Femur (tissue), 1 donor: ENCODE results near the gene C9orf152.
"Not testable (repeated sequence)": the region's sequence is repeated elsewhere in the genome, so short reads cannot be mapped to it uniquely, and the experiment has no call there.

Experiments used
- DNase-seq: peaks from one replicate; pipeline ENCODE4 v3.0.0-alpha.2; 2017

C9orf152 gene

GRCh38 chr9:110214090-110214489 is 6.1 kb upstream of the C9orf152 start:
- no peak for DNase-seq

- DNase-seq: no peak
Measured at GRCh38 chr9:110213413-110214044, 5.6 kb upstream of the C9orf152 start.

- no peak for DNase-seq
Measured at GRCh38 chr9:110207071-110207641, 803 bp downstream of the C9orf152 start.

- DNase-seq: no peak
Measured at GRCh38 chr9:110206389-110206788, 1.6 kb downstream of the C9orf152 start.

GRCh38 chr9:110205612-110206011 is 2.3 kb downstream of the C9orf152 start:
- not testable (repeated sequence) for DNase-seq

- no peak for DNase-seq
Measured at GRCh38 chr9:110202232-110202631, 5.7 kb downstream of the C9orf152 start.

GRCh38 chr9:110199643-110200042 is 8.3 kb downstream of the C9orf152 start:
- no peak for DNase-seq

GRCh38 chr9:110198357-110198756 is 9.6 kb downstream of the C9orf152 start:
- no peak for DNase-seq

GRCh38 chr9:110197330-110198187 is 10.4 kb downstream of the C9orf152 start:
- no peak for DNase-seq

GRCh38 chr9:110196084-110196499 is 11.9 kb downstream of the C9orf152 start:
- DNase-seq: not testable (repeated sequence)

GRCh38 chr9:110192531-110193261 is 15.3 kb downstream of the C9orf152 start:
- DNase-seq: peak; percentile 86

GRCh38 chr9:110191615-110192014 is 16.3 kb downstream of the C9orf152 start:
- no peak for DNase-seq

GRCh38 chr9:110189559-110190320 is 18.2 kb downstream of the C9orf152 start:
- no peak for DNase-seq

- no peak for DNase-seq
Measured at GRCh38 chr9:110188991-110189390, 19.0 kb downstream of the C9orf152 start.

GRCh38 chr9:110188101-110188500 is 19.9 kb downstream of the C9orf152 start:
- DNase-seq: no peak

- no peak for DNase-seq
Measured at GRCh38 chr9:110187126-110187525, 20.8 kb downstream of the C9orf152 start.

GRCh38 chr9:110186254-110186653 is 21.7 kb downstream of the C9orf152 start:
- no peak for DNase-seq

GRCh38 chr9:110185806-110186205 is 22.2 kb downstream of the C9orf152 start:
- no peak for DNase-seq

- DNase-seq: peak; percentile 75
Measured at GRCh38 chr9:110183208-110184145, 24.5 kb downstream of the C9orf152 start.

- no peak for DNase-seq
Measured at GRCh38 chr9:110180511-110181434, 27.2 kb downstream of the C9orf152 start.
